Erythroblast (primary cell): Measurements from ENCODE around the gene TBXA2R.

Source experiments
- DNase-seq, 2 experiments: peaks; one replicate each; lab custom pipeline; 2025; lab: John Stamatoyannopoulos, UW
- GATA1 ChIP-seq: IDR thresholded peaks from 2 replicates; pipeline ENCODE4 v1.6.1; 2011; ENCODE audit warnings: low read depth, mild to moderate bottlenecking, control low read depth, low read length, moderate library complexity
- POLR2A ChIP-seq: IDR thresholded peaks from 2 replicates; pipeline ENCODE4 v1.6.1; 2011; ENCODE audit warnings: mild to moderate bottlenecking, low read length

Gene TBXA2R

DNA sequence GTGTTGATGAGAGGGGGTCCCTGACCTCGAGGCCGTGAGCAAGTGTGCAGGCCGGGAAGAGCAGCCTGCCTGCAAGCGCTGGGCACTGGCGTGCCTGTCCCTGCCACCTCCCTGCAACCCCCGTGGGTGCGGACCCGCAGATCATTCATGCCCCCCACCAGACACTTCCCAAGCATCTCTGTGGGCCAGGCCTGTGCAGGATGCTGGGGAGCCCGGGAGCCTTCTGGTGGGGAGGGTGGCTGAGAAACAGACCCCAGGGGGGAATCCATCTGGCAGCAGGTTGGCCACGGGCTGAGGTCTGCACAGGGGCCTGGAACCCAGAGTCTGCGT, 38.4 kb upstream of the TBXA2R start:
- no peak for TF ChIP-seq POLR2A
- no peak for TF ChIP-seq GATA1
- no peak for DNase-seq

DNA sequence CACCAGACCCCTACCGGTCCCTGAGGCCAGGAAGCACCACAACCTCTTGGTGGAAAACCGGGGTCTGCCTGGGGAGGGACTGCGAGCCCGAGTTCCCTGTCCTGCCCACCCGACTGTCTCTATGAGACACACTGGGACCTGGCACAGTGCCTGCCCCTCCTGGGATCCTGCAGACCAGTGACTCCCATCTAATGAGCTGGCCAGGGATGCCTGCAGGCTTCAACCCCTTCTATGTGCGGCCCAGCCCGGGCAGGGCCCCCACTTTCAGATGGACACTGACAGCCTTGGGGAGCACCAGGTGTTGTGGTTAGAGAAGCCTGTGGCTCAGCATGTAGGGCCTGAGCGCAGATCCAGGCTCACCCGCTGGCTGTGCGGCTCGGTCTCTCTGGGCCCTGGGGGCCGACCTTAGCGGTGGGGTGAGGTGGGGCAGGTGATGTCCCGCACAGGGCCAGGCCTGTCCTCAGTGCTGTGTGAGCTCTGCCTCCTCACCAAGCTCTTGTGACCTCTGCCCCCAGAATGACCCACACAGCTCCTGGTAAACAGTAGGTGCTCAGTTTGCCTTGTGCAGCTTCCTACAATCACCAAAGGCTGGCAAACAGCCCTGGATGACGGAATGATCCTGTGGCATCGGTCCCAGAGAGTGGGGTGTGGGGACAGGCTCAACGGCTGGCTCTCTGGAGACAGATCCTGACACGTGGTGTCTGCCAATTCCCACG, 37.8 kb upstream of the TBXA2R start:
- DNase-seq, result no peak
- TF ChIP-seq POLR2A (no peak), GATA1 (no peak)

DNA sequence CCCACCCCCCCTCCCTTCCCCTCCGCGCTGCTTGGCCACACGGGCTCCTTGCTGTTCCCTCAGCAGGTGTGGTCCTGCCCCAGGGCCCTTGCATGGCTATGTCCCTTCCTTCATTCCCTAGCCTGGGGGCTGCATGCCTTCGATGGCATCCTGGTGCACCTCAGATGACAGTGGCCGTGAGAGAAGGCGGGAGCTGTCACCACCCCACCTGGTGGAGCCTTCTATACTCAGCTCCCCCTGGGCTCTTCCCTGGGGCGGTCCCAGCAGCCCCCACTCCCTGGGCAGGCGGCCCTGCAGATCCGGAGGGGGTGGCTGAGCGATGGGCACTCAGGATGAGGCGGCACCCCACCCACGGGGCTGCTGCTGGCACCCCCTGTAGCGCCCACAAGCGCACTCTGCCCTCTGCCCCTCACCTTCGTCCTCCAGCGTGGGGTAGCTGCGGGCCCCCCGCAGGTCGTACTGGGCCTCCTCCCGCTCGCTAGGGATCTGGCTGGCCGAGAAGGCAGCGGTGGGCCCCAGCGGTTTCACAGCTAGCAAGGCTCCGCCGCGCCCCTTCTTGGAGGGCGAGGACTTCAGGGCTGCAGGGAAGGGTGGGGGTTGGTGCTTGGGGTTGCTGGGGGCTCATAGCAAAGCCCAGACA, 37.1 kb upstream of the TBXA2R start:
- no peak for TF ChIP-seq POLR2A
- TF ChIP-seq GATA1, result no peak
- no peak for DNase-seq

DNA sequence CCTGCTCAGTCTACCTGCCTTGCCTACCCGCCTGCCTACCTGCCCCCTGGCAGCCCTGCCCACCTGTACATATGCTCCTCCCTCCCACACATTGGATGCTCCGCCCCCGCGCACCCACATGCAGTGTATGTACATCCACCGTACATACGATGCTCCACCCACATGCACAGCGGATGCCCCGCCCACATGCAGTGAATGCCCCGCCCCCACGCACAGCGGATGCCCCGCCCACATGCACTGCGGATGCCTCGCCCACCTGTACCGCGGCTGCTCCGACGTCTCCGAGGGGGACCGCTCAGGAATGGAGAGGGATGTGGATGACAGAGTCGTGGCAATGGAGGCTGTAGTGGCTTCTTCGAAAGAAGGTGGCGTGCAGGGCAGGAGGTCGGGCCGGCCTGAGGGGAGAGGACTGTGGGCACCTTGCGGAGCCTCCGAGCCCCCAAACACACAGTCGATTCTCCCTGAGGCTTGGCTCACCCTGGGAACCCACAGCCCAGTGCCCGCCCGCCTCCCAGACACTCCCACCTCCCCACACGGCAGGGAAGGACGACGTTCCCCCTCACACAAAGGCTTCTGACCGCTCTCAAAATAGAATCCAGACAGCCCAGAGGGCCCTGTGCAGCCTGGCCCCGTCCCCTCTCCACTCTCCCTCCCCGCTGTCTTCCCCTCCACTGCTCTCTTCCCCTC, 36.5 kb upstream of the TBXA2R start:
- DNase-seq, result peak in 1 of 2 experiments; percentile 37
- no peak for TF ChIP-seq POLR2A
- TF ChIP-seq GATA1, result no peak

DNA sequence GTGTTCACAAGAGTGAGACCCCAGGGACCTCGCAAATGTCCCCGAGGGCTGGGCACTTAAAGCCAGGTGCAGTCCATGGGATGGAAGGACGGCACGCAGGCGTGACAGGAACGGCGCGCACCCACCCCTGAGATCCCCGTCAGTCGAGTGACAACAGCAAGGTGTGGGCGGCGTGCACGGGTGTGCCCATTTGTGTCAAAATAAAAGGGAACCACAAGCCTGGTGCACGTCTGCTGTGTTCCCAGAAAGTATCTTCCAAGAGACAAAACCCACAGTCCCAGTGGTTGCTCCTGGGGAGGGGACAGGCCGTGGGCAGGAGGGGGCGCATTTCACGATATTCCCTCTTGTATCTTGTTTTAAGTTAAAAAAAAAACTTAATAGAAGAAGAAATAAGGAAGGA, 35.6 kb upstream of the TBXA2R start:
- no peak for DNase-seq

DNA sequence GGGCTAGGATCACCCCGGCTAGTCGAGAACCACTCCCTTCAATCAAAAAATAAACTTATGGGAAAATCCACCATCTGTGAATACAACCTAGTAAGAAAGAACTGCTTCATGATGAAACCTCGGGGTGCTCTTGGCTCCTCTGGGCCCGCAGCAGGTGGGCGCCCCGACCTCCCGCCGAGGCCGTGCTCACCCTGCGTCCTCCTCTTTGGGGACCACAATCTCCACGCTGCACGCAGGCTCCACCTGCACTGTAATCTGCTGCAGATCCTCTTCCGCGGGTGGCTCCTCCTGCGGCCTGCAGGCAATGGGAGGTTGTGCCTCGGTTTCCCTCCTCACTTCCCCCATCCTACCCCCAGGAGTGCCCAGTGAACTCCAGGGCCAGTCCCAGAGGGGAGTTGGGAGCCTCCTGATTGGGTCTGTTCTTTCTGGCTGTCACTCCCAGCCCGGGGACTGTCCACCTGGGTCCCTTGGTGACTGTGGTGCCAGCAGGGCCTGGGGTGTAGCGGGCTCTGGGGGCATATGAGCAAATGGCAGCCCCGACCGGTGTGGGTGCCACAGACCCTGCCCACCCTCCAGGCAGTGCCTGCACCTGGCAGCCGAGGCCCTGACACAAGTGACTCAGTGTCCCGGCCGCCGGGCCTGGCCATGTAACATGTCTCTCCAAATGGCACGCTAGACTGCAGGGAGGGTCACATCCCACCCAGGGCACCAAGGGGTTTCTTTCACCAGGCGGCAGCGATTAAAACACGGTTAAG, 35.0 kb upstream of the TBXA2R start:
- no peak for DNase-seq
- no peak for TF ChIP-seq GATA1
- no peak for TF ChIP-seq POLR2A

More for the DNA sequence above, 35.6 kb upstream of the TBXA2R start:
- TF ChIP-seq GATA1, result no peak
- no peak for TF ChIP-seq POLR2A

DNA sequence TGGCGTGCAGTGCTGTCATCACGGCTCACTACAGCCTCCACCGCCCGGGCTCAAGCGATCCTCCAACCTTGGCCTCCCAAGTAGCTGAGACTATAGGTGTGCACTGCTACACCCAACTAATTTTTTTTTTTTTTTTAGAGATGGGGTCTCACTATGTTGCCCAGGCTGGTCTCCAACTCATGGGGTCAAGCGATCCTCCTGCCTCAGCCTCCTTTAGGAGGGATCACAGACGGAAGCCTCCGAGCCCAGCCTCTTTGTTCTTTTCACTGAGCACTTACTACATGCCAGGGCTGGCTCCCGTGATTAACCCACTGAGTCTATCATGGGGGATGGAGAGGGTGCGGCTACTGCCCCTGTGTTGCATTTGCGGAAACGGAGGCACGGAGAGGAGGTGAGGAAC, 32.8 kb upstream of the TBXA2R start:
- no peak for DNase-seq
- TF ChIP-seq GATA1 (no peak), POLR2A (no peak)

DNA sequence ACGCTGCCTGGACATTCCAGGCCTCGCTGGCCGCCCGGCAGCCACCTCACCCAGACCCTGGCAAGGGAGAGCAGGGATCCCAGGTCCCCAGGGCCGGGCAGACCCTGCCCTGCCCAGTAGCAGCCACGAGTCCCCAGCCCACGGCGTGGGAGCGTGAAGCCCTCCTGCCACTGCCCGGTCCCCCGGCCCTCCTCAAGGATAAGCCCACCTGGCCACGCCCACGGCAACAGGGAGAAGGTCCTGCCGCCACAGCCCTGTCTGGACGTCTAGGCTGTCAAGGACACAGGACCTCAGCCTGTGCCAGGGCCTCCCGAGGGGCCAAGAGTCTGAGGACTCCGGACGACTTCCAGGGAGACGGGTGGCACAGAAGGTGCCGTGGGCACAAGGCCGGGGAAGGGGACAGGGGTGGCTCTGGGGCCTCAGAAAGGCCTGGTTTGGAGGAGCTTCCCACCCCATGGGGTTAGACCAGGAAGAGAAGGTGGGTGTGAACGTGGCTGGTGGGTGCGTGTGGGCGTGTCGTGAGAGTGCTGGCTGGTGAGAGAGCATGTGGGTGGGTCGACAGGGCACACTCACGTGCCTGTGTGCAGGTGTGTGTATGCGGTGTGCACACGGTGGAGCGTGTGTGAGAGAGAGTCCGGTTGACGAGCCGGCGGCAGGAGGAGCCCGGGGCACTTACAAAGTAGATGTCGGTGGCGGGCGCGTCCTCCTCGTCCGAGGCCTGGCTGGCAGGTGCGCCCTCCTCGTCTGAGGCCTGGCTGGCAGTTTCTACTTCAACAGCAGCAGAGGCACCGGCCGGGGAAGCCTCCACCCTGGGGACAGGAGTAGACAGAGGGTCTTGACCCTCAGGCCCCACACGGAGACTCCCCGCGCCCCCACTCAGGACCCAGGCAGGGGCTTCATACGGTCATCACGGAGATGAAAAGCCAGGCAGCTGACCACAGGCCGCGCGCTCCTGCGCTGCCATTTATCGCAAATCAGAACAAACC, 31.8 kb upstream of the TBXA2R start:
- no peak for TF ChIP-seq GATA1
- TF ChIP-seq POLR2A, result no peak
- no peak for DNase-seq

DNA sequence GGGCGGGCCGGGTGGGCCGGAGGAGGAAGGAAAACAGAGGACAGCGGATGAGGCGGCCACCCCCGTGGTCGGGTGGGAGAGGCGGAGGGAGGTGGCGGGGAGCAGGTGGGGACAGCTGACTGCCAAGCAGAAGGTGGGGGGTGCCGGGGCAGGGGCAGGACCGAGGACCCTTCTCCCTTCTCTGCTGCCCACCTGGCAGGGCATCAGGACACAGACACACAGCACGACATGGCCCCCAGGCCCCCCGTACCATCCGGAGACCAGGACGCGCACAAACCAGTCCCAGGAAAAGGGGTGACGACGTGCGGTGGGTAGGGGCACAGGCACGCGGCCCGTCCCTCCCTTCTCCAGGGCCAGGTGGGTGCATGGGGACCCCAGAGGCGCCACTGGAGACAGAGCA, 30.9 kb upstream of the TBXA2R start:
- no peak for DNase-seq
- TF ChIP-seq GATA1 (no peak), POLR2A (no peak)

DNA sequence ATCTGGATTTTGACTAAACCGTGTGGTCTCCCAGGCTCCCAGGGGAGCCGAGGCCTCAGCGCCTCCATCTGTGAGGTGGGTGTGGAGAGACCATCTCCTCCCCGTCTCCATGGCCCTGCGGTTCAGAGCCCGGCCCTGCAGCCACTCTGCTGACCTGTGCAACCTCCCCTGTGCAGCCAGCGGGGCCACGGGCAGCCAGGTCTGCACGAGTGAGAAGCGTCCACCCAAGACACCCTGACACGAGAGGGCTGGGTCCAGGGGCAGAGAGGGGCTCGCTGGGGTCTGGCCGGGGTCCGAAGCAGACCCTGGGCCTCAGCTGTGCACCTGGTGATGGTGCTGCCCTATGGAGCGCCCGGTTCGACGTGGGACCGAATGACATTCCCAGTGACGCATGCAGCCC, 30.3 kb upstream of the TBXA2R start:
- no peak for DNase-seq
- TF ChIP-seq POLR2A (no peak), GATA1 (no peak)

DNA sequence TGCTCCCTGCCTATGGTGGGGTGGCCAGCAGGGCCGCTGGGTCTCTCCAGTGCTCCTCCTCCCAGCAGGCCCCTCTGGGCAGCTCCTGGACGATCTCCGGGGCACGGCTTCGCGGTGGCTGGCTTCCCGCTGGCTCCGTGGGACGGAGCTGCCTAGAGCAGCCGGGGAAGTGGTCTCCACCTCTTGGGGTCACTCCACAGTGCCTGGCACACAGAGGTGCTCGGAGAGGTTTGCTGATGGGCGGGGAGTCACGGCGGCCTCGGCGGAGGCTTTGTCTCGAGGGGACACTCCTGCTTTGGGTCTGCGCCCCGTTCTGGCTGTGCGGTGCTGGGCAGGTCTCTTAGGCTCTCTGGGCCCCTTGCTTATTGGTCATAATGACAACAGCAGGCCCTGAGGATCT, 29.8 kb upstream of the TBXA2R start:
- TF ChIP-seq POLR2A, result no peak
- TF ChIP-seq GATA1, result no peak

DNA sequence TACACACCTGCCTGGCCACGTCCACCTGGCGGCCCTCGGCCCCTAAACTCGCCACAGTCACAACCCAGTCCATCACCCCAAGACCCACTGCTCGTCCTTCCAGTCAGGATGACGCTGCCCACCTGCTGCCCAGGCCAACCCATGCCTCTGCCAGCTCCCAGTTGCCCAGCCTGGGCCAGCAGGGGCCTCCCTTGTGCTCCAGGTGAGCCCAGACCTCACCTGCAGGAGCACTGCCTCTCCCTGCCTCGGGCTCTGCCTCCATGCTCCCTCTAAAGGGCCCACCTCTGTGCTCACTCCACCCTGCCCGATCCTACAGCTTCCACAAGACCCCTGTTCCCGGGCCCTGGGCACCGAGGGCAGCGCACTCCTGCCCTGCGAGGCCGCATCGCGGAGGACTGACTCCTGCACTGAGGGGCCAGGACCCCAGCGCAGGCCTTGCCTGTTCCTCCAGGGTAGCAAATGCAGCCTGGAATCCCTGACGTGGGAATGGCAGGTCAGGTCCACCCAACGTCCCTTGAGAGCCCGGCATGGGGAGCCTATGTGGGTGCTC, 27.9 kb upstream of the TBXA2R start:
- TF ChIP-seq POLR2A (no peak), GATA1 (no peak)
- no peak for DNase-seq

More for the DNA sequence above, 29.8 kb upstream of the TBXA2R start:
- DNase-seq, result no peak

DNA sequence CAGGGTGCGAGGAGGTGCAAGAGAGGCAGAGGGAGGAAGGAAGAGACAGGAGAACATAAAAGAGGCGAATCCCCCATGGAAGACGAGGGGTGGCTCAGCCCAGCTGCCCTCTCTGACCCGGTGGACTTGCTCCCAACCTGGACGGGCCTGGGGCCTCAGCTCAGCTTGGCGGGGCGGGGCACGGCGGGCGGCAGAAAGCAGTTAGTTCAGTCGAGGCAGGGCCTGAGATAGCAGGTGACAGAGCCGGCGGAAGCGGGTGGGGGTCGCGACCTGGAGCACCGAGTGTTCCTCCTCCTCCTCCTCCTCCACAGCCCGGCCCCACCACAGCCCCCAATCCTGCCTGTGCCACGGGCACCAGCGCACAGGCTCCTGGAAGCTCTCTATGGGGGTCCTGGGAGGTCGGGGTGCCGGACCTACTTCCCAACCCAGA, 26.9 kb upstream of the TBXA2R start:
- no peak for TF ChIP-seq POLR2A
- no peak for TF ChIP-seq GATA1
- no peak for DNase-seq
